GM12872 (cell line): ENCODE data around the gene SNCAIP.

Source experiments
- CTCF ChIP-seq: IDR thresholded peaks from 3 replicates; pipeline ENCODE4 v1.5.1; 2011; ENCODE audit warnings: low read depth, mild to moderate bottlenecking, low read length, moderate library complexity; ENCODE audit not compliant: insufficient read depth

The SNCAIP gene

GRCh38 chr5:122374110-122374509 lies 62.1 kb downstream of the SNCAIP start:
- no peak for TF ChIP-seq CTCF

- no peak for TF ChIP-seq CTCF
Measured at GRCh38 chr5:122375801-122376200, 63.8 kb downstream of the SNCAIP start.

- no peak for TF ChIP-seq CTCF
Measured at GRCh38 chr5:122376250-122376649, 64.2 kb downstream of the SNCAIP start.

GRCh38 chr5:122377026-122377425 lies 65.0 kb downstream of the SNCAIP start:
- TF ChIP-seq CTCF: no peak

GRCh38 chr5:122384739-122385235 lies 72.8 kb downstream of the SNCAIP start:
- no peak for TF ChIP-seq CTCF

- TF ChIP-seq CTCF: no peak
Measured at GRCh38 chr5:122385286-122385685, 73.2 kb downstream of the SNCAIP start.

GRCh38 chr5:122385808-122386207 lies 73.8 kb downstream of the SNCAIP start:
- no peak for TF ChIP-seq CTCF

- no peak for TF ChIP-seq CTCF
Measured at GRCh38 chr5:122390154-122390553, 78.1 kb downstream of the SNCAIP start.
